ENCODE data around the gene HIKESHI. TPM values are rescaled to one million over a fixed set of nuclear protein-coding genes. Genes with fewer than 3 reads are reported as not detected.

The HIKESHI gene
- total RNA-seq (46.2 and 46.6 TPM in 2 replicates), polyA plus RNA-seq (46.4 and 61.9 TPM in 2 replicates)

GRCh38 chr11:86302092-86302793, at the start of gene HIKESHI:
HIKESHI (plus strand) TSS chr11:86302240; CDS start chr11:86302449, 209 bp downstream.
- no peaks in the 10 kb centered on the region for H3K9me2 ChIP-seq (replicated peaks; ENCODE audit: insufficient read depth)
- H3K79me2 ChIP-seq, result peaks cover 33% of the 10 kb centered on the region
- peak; percentile 98 for DNase-seq (ENCODE audit: low spot score)
- no peaks in the 10 kb centered on the region for H3K9me3 ChIP-seq (ENCODE audit: low read depth)
- peak within 1 kb of the TSS; percentile 76 for H3K4me2 ChIP-seq
- H3K36me3 ChIP-seq (replicated peaks; ENCODE audit: insufficient read depth, low read depth), result no peaks in the 10 kb centered on the region
- WGBS (ENCODE audit: low lambda C conversion rate, missing lambda C conversion rate), result under 1% methylated on average over 30 of the region's 30 CpGs
- TF ChIP-seq EZH2 (IDR thresholded peaks at IDR 0.05; ENCODE audit: borderline replicate concordance) (no peak), CTCF (IDR thresholded peaks at IDR 0.05; ENCODE audit: poor library complexity) (no peak), EZH2phosphoT487 (IDR thresholded peaks at IDR 0.05; ENCODE audit: low read depth, severe bottlenecking, unreplicated experiment) (no peak)
- peak within 1 kb of the TSS; percentile 84 for H3K27ac ChIP-seq
- no peaks in the 10 kb centered on the region for H4K20me1 ChIP-seq (ENCODE audit: insufficient read depth, poor library complexity, severe bottlenecking)
- peak within 1 kb of the TSS; percentile 87 for H2AFZ ChIP-seq
- peak within 1 kb of the TSS; percentile 83 for H3K4me3 ChIP-seq
- peaks cover 7% of the 10 kb centered on the region for H3K4me1 ChIP-seq (ENCODE audit: insufficient read depth)
- H3K27me3 ChIP-seq, result no peaks in the 10 kb centered on the region

- no peak for DNase-seq (ENCODE audit: low spot score)
- no peak overlapping the region for H3K4me3 ChIP-seq
- H3K27me3 ChIP-seq, result no peaks in the 10 kb centered on the region
- WGBS (ENCODE audit: low lambda C conversion rate, missing lambda C conversion rate), result 96% methylated on average over 1 of the region's 1 CpG
- TF ChIP-seq EZH2 (IDR thresholded peaks at IDR 0.05; ENCODE audit: borderline replicate concordance), result no peak
- TF ChIP-seq EZH2phosphoT487 (IDR thresholded peaks at IDR 0.05; ENCODE audit: low read depth, severe bottlenecking, unreplicated experiment), result no peak
- TF ChIP-seq CTCF (IDR thresholded peaks at IDR 0.05; ENCODE audit: poor library complexity), result no peak
- no peaks in the 10 kb centered on the region for H3K4me1 ChIP-seq (ENCODE audit: insufficient read depth)
- H3K36me3 ChIP-seq (replicated peaks; ENCODE audit: insufficient read depth, low read depth), result no peaks in the 10 kb centered on the region
- H3K9me3 ChIP-seq (ENCODE audit: low read depth), result no peaks in the 10 kb centered on the region
- H2AFZ ChIP-seq, result no peak overlapping the region
- H3K27ac ChIP-seq, result no peak overlapping the region
- H4K20me1 ChIP-seq (ENCODE audit: insufficient read depth, poor library complexity, severe bottlenecking), result peaks cover 3% of the 10 kb centered on the region
- H3K9me2 ChIP-seq (replicated peaks; ENCODE audit: insufficient read depth), result no peaks in the 10 kb centered on the region
- peaks cover 61% of the 10 kb centered on the region for H3K79me2 ChIP-seq
- H3K4me2 ChIP-seq, result no peak overlapping the region
Observed at GRCh38 chr11:86255896-86256295, 46.1 kb upstream of the HIKESHI start.

GRCh38 chr11:86256608-86257007, 45.4 kb upstream of the HIKESHI start:
- 88% methylated on average over 6 of the region's 6 CpGs for WGBS (ENCODE audit: low lambda C conversion rate, missing lambda C conversion rate)
- TF ChIP-seq CTCF (IDR thresholded peaks at IDR 0.05; ENCODE audit: poor library complexity), result no peak
- no peak for TF ChIP-seq EZH2phosphoT487 (IDR thresholded peaks at IDR 0.05; ENCODE audit: low read depth, severe bottlenecking, unreplicated experiment)
- no peak for TF ChIP-seq EZH2 (IDR thresholded peaks at IDR 0.05; ENCODE audit: borderline replicate concordance)
- no peaks in the 10 kb centered on the region for H3K4me1 ChIP-seq (ENCODE audit: insufficient read depth)
- H3K9me3 ChIP-seq (ENCODE audit: low read depth), result no peaks in the 10 kb centered on the region
- no peak overlapping the region for H3K4me3 ChIP-seq
- H3K79me2 ChIP-seq, result peaks cover 54% of the 10 kb centered on the region
- no peak for DNase-seq (ENCODE audit: low spot score)
- no peak overlapping the region for H2AFZ ChIP-seq
- no peaks in the 10 kb centered on the region for H3K36me3 ChIP-seq (replicated peaks; ENCODE audit: insufficient read depth, low read depth)
- H3K9me2 ChIP-seq (replicated peaks; ENCODE audit: insufficient read depth), result no peaks in the 10 kb centered on the region
- no peaks in the 10 kb centered on the region for H4K20me1 ChIP-seq (ENCODE audit: insufficient read depth, poor library complexity, severe bottlenecking)
- no peak overlapping the region for H3K27ac ChIP-seq
- no peak overlapping the region for H3K4me2 ChIP-seq
- no peaks in the 10 kb centered on the region for H3K27me3 ChIP-seq
